ENCODE data around the gene ABCD1. TPM values are rescaled to one million over a fixed set of nuclear protein-coding genes. Genes with fewer than 3 reads are reported as not detected.
"Not testable (repeated sequence)": the region's sequence is repeated elsewhere in the genome, so short reads cannot be mapped to it uniquely, and the experiment has no call there.

ABCD1 gene
- total RNA-seq, 1 experiment from 2014 or later = 44.4 TPM

GRCh38 chrX:153746359-153746758 is 21.7 kb downstream of the ABCD1 start:
- BruUV-seq (replicated peaks) = no TSS peak
- no peak overlapping the region for H3K27ac ChIP-seq (ENCODE audit: low read length)
- no peaks in the 10 kb centered on the region for H3K4me1 ChIP-seq (ENCODE audit: insufficient read depth, low read length)
- DNase-seq (no peak), ATAC-seq (no peak)
- no peaks in the 10 kb centered on the region for H3K9me2 ChIP-seq (replicated peaks; ENCODE audit: low read length)
- no peaks in the 10 kb centered on the region for H4K20me1 ChIP-seq (ENCODE audit: low read length)
- H3K27me3 ChIP-seq (ENCODE audit: low read length) = no peaks in the 10 kb centered on the region
- no peaks in the 10 kb centered on the region for H3K79me2 ChIP-seq (ENCODE audit: low read length)
- intact Hi-C loops (cut with micrococcal nuclease) = no loop called here
- H2AFZ ChIP-seq (ENCODE audit: low read length) = no peak overlapping the region
- ChIA-PET POLR2A (ENCODE audit: unreplicated experiment) (no interaction called here), CTCF (no interaction called here)
- H3K36me3 ChIP-seq (ENCODE audit: low read depth, low read length) = no peaks in the 10 kb centered on the region
- no peak overlapping the region for H3K9ac ChIP-seq (ENCODE audit: low read length)
- no peaks in the 10 kb centered on the region for H3K9me3 ChIP-seq (ENCODE audit: low read length)
- H3K4me3 ChIP-seq (ENCODE audit: low read length) = no peak overlapping the region
- no peak overlapping the region for H3K4me2 ChIP-seq (ENCODE audit: low read length)
- TF ChIP-seq EZH2 (IDR thresholded peaks at IDR 0.05; ENCODE audit: low read length, unreplicated experiment) (no peak), CTCF (conservative IDR thresholded peaks at IDR 0.05; ENCODE audit: low read depth, low read length) (no peak), EZH2phosphoT487 (IDR thresholded peaks at IDR 0.05; ENCODE audit: borderline replicate concordance, low read length) (no peak)
- H3F3A ChIP-seq (ENCODE audit: low read length, unreplicated experiment) = no peaks in the 10 kb centered on the region

DNA sequence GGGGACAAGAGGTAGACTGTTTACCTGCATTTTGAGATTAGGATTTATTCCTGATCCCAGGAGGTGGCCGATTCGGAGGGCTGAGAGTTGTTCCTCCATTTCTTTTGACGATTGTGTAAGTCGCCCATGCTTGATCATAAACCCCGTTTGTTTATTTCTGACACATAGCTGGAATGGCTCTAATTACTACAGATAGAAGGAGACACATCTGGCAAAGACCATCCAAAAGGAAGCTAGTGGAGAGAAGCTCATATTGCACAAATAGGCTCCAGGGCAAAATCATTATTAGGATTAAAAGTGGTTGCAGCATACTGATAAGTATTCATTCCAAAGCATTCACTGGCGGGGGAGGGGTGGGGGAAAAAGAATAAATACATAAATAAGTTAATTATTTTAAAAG is 22.3 kb downstream of the ABCD1 start:
- ATAC-seq; POLR2A ChIA-PET (ENCODE audit: unreplicated experiment): not testable (repeated sequence)

GRCh38 chrX:153749017-153749416 is 24.4 kb downstream of the ABCD1 start:
- H3K9me3 ChIP-seq (ENCODE audit: low read length); H3K9me2 ChIP-seq (replicated peaks; ENCODE audit: low read length); H3K4me2 ChIP-seq (ENCODE audit: low read length); CTCF ChIA-PET; H3K36me3 ChIP-seq (ENCODE audit: low read depth, low read length); POLR2A ChIA-PET (ENCODE audit: unreplicated experiment); BruUV-seq (replicated peaks); H3K79me2 ChIP-seq (ENCODE audit: low read length); H4K20me1 ChIP-seq (ENCODE audit: low read length); ATAC-seq; H3K27ac ChIP-seq (ENCODE audit: low read length); H2AFZ ChIP-seq (ENCODE audit: low read length); intact Hi-C loops (cut with micrococcal nuclease); H3K4me3 ChIP-seq (ENCODE audit: low read length); DNase-seq; H3K27me3 ChIP-seq (ENCODE audit: low read length); H3K9ac ChIP-seq (ENCODE audit: low read length); H3F3A ChIP-seq (ENCODE audit: low read length, unreplicated experiment); H3K4me1 ChIP-seq (ENCODE audit: insufficient read depth, low read length): not testable (repeated sequence)

More for the DNA sequence above, 22.3 kb downstream of the ABCD1 start:
- H3K4me1 ChIP-seq (ENCODE audit: insufficient read depth, low read length); DNase-seq; H4K20me1 ChIP-seq (ENCODE audit: low read length); H3K79me2 ChIP-seq (ENCODE audit: low read length); H3K36me3 ChIP-seq (ENCODE audit: low read depth, low read length); CTCF ChIA-PET; BruUV-seq (replicated peaks); H2AFZ ChIP-seq (ENCODE audit: low read length); H3K27me3 ChIP-seq (ENCODE audit: low read length); H3K9me3 ChIP-seq (ENCODE audit: low read length); H3K27ac ChIP-seq (ENCODE audit: low read length); H3K9me2 ChIP-seq (replicated peaks; ENCODE audit: low read length); H3F3A ChIP-seq (ENCODE audit: low read length, unreplicated experiment); H3K4me3 ChIP-seq (ENCODE audit: low read length); H3K4me2 ChIP-seq (ENCODE audit: low read length); intact Hi-C loops (cut with micrococcal nuclease); H3K9ac ChIP-seq (ENCODE audit: low read length): not testable (repeated sequence)

DNA sequence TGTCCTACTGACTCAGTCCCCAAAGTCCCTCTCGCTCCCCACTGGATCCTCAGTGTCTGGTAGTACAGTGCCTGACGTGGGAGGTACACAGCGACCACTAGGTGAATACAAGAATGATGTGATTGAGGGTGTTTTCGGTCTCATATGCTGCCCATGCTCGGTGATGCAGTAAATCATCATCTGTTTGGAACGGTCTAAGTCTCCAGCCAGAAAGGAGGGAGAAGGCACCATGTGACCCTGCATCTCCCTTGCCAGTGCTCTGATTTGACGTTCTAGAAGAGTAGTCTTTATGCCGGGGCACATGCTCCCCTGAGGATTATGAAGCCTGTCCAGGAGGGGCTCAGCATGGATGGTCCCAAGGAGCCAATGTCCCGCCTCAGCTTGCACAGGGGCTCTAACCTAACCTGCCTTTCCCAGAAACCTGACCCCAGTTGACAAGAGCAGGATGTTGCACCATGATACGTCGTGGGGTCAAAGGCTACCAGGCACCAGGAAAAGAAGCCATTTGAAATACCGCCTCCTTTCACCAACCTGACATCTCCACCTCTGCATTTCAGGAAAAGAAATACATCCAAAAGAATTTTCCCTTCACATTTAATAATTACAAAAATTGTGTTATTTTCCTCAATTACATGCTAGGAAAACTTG is 25.6 kb downstream of the ABCD1 start:
- Histone ChIP-seq H3K4me1 (ENCODE audit: insufficient read depth, low read length) (no peaks in the 10 kb centered on the region), H3K4me2 (ENCODE audit: low read length) (no peak overlapping the region), H3K4me3 (ENCODE audit: low read length) (no peak overlapping the region), H3K79me2 (ENCODE audit: low read length) (no peaks in the 10 kb centered on the region), H3K27ac (ENCODE audit: low read length) (no peak overlapping the region), H3F3A (ENCODE audit: low read length, unreplicated experiment) (no peaks in the 10 kb centered on the region), H3K27me3 (ENCODE audit: low read length) (no peaks in the 10 kb centered on the region), H4K20me1 (ENCODE audit: low read length) (no peaks in the 10 kb centered on the region), H3K36me3 (ENCODE audit: low read depth, low read length) (no peaks in the 10 kb centered on the region), H3K9me3 (ENCODE audit: low read length) (no peaks in the 10 kb centered on the region), H3K9me2 (replicated peaks; ENCODE audit: low read length) (no peaks in the 10 kb centered on the region), H3K9ac (ENCODE audit: low read length) (no peak overlapping the region), H2AFZ (ENCODE audit: low read length) (no peak overlapping the region)
- ATAC-seq (no peak), DNase-seq (no peak)
- CTCF ChIA-PET = no interaction called here
- TF ChIP-seq EZH2phosphoT487 (IDR thresholded peaks at IDR 0.05; ENCODE audit: borderline replicate concordance, low read length) (no peak), CTCF (conservative IDR thresholded peaks at IDR 0.05; ENCODE audit: low read depth, low read length) (no peak), EZH2 (IDR thresholded peaks at IDR 0.05; ENCODE audit: low read length, unreplicated experiment) (no peak)
- BruUV-seq (replicated peaks) = no TSS peak
- POLR2A ChIA-PET (ENCODE audit: unreplicated experiment) = no interaction called here
- intact Hi-C loops (cut with micrococcal nuclease) = no loop called here
